Measurements from ENCODE around the gene FCAR.
"Not testable (repeated sequence)": the region's sequence is repeated elsewhere in the genome, so short reads cannot be mapped to it uniquely, and the experiment has no call there.

The FCAR gene

DNA sequence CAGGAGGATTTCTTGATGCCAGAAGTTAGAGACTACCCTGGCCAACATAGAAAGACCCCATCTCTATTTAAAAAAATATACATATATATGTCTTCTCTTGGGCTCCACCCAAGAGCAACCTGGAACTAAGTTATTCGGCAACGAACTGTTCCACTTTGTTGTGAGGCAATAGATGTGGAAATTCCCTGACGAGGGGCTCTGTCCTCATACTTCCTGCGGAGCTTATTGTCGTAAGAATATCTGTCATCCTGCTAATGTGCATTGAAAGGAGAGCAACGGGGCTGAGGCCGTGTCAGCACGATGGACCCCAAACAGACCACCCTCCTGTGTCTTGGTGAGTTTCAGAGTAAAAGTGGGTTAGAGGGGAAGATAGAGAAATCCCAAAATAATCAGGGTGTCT, at the start of gene FCAR:
Gene FCAR (plus strand): TSS at position 246 of the 400 bp plus-strand sequence. CDS start 55 bp downstream, at position 301.
- H3K27ac ChIP-seq, result peak within 1 kb of the TSS; percentile 27; the same call in 1 of the 2 replicates
- H3K9ac ChIP-seq, result no peak within 1 kb of the TSS

GRCh38 chr19:54824416-54824815, 49.6 kb upstream of the FCAR start:
- H3K36me3 ChIP-seq, H3K4me1 ChIP-seq, H3K9me3 ChIP-seq, H3K9ac ChIP-seq, H3K27me3 ChIP-seq, H4K20me1 ChIP-seq, H3K27ac ChIP-seq, H3K4me3 ChIP-seq, H3K4me2 ChIP-seq: not testable (repeated sequence)

More for the DNA sequence above, at the start of gene FCAR:
- no peak for TF ChIP-seq Cebpa-rat (IDR thresholded peaks at IDR 0.05)
- H3K4me3 ChIP-seq, result no peak within 1 kb of the TSS
- H3K9me3 ChIP-seq, result peaks cover 3% of the 10 kb centered on the region; the same call in 1 of the 2 replicates
- no peaks in the 10 kb centered on the region for H4K20me1 ChIP-seq
- H3K4me1 ChIP-seq, result peaks cover 32% of the 10 kb centered on the region
- H3K36me3 ChIP-seq, result no peaks in the 10 kb centered on the region
- H3K4me2 ChIP-seq, result peak within 1 kb of the TSS; percentile 47
- H3K27me3 ChIP-seq, result no peaks in the 10 kb centered on the region

- H3K4me1 ChIP-seq, H3K36me3 ChIP-seq, H3K27me3 ChIP-seq, H3K9me3 ChIP-seq, H4K20me1 ChIP-seq, H3K4me2 ChIP-seq, H3K27ac ChIP-seq, H3K9ac ChIP-seq, H3K4me3 ChIP-seq: not testable (repeated sequence)
Observed at GRCh38 chr19:54825326-54825725, 48.7 kb upstream of the FCAR start.

GRCh38 chr19:54828064-54828463, 46.0 kb upstream of the FCAR start:
- not testable (repeated sequence) for H3K36me3 ChIP-seq, H3K4me1 ChIP-seq, H3K4me2 ChIP-seq, H3K27me3 ChIP-seq, H3K9me3 ChIP-seq, H4K20me1 ChIP-seq, H3K27ac ChIP-seq, H3K4me3 ChIP-seq, H3K9ac ChIP-seq

GRCh38 chr19:54832496-54832895, 41.5 kb upstream of the FCAR start, which contains the start of gene KIR2DS4:
Gene KIR2DS4, plus strand, starts transcription at chr19:54832676.
- H3K4me3 ChIP-seq, H3K9me3 ChIP-seq, H3K9ac ChIP-seq: not testable (repeated sequence)

DNA sequence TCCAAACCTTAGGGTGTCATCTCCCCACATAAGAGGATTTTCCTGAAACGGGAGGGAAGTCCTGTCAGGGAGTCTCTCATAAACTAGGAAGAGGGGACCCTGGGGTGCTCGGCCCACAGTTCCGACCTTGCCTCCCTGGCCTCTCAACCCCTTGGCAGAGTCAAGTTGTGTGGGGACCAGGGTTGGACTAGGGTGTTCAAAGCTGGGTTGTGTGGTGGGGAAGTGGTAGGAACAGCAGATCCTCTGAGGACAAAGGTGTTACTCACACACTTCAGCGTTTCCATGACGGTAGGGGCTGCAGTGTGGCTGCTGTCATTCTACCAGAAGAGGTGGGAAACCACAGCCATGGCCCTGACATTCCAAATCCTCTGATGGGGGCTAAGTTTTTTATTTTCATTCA, 38.9 kb upstream of the FCAR start:
- not testable (repeated sequence) for H3K4me3 ChIP-seq, H3K27me3 ChIP-seq, H4K20me1 ChIP-seq, H3K4me2 ChIP-seq, H3K9me3 ChIP-seq, H3K36me3 ChIP-seq, H3K4me1 ChIP-seq, H3K9ac ChIP-seq, H3K27ac ChIP-seq

More at GRCh38 chr19:54832496-54832895, 41.5 kb upstream of the FCAR start, which contains the start of gene KIR2DS4:
- H4K20me1 ChIP-seq, H3K27ac ChIP-seq, H3K4me1 ChIP-seq, H3K4me2 ChIP-seq, H3K36me3 ChIP-seq, H3K27me3 ChIP-seq: not testable (repeated sequence)

GRCh38 chr19:54837522-54837921, 36.5 kb upstream of the FCAR start:
- not testable (repeated sequence) for H3K9ac ChIP-seq, H3K9me3 ChIP-seq, H3K27ac ChIP-seq, H3K4me2 ChIP-seq, H3K36me3 ChIP-seq, H4K20me1 ChIP-seq, H3K27me3 ChIP-seq, H3K4me3 ChIP-seq, H3K4me1 ChIP-seq

GRCh38 chr19:54843171-54843570, 30.9 kb upstream of the FCAR start:
- not testable (repeated sequence) for H3K36me3 ChIP-seq, H4K20me1 ChIP-seq, H3K4me2 ChIP-seq, H3K27me3 ChIP-seq, H3K4me1 ChIP-seq, H3K9ac ChIP-seq, H3K27ac ChIP-seq, H3K4me3 ChIP-seq
- H3K9me3 ChIP-seq, result peaks cover 12% of the 10 kb centered on the region

DNA sequence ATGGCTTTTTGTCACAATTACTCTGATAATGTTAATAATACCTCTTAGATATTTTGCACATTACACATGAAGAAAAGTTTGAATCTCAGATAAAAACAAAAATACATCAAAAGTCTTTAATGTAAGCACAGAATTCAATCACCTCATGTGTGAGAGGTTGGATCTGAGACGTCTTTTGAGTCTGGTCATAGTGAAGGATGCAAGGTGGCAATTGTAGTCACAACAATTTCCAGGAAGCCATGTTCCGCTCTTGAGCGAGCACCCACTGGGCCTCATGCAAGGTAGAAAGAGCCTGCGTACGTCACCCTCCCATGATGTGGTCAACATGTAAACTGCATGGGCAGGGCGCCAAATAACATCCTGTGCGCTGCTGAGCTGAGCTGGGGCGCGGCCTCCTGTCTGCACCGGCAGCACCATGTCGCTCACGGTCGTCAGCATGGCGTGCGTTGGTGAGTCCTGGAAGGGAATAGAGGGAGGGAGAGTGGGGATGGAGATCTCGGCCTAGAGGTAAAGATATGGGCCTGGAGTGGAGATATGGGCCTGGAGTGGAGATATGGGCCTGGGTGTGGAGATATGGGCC, 23.9 kb upstream of the FCAR start, which contains the start of gene KIR3DL2:
Gene KIR3DL2 (plus strand): TSS at position 383 of the 580 bp plus-strand sequence. CDS start 33 bp downstream, at position 416.
- H3K4me1 ChIP-seq, result peaks cover 23% of the 10 kb centered on the region
- H3K27ac ChIP-seq, result peak within 1 kb of the TSS; percentile 72
- not testable (repeated sequence) for H3K36me3 ChIP-seq, H3K4me3 ChIP-seq, H4K20me1 ChIP-seq, H3K27me3 ChIP-seq
- peak within 1 kb of the TSS; percentile 41; the same call in 1 of the 2 replicates for H3K9ac ChIP-seq
- peak within 1 kb of the TSS; percentile 62 for H3K4me2 ChIP-seq
- H3K9me3 ChIP-seq, result peaks cover 12% of the 10 kb centered on the region

DNA sequence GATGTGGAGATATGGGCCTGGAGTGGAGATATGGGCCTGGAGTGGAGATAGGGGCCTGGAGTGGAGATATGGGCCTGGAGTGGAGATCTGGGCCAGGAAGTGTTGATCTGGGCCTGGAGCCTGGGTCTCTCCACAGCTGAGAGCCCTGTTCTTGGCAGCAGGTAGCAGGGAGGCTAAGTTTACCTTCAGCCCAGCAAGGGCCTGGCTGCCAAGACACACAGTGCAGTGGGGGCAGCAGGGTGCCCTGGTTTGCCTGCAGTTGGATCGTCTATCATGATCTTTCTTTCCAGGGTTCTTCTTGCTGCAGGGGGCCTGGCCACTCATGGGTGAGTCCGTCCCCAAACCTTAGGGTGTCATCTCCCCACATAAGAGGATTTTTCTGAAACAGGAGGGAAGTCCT, 23.1 kb upstream of the FCAR start:
- H3K4me2 ChIP-seq, result peak overlapping the region; percentile 62
- no peak for TF ChIP-seq Cebpa-rat (IDR thresholded peaks at IDR 0.05)
- no peaks in the 10 kb centered on the region for H4K20me1 ChIP-seq
- H3K36me3 ChIP-seq, result no peaks in the 10 kb centered on the region
- H3K9ac ChIP-seq, result peak overlapping the region; percentile 41; the same call in 1 of the 2 replicates
- peak overlapping the region; percentile 72 for H3K27ac ChIP-seq
- no peak overlapping the region for H3K4me3 ChIP-seq
- peaks cover 12% of the 10 kb centered on the region for H3K9me3 ChIP-seq
- no peaks in the 10 kb centered on the region for H3K27me3 ChIP-seq
- H3K4me1 ChIP-seq, result peaks cover 23% of the 10 kb centered on the region

DNA sequence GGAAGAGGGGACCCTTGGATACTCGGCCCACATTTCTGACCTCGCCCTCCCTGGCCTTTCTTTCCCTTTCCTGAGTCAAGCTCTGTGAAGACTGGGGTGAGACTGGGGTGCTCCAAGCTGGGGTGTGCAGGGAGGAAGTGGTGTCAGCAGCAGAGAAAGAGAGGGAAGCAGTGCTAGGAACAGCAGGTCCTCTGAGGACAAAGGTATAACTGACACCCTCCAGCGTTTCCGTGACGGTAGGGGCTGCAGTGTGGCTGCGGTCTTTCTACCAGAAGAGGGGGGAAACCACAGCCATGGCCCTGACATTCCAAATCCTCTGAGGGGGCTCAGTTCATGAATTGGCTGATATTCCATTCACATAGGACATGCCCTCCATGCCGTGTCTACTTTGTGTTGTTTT, 22.7 kb upstream of the FCAR start:
- peaks cover 11% of the 10 kb centered on the region for H3K9me3 ChIP-seq
- no peaks in the 10 kb centered on the region for H4K20me1 ChIP-seq
- H3K4me2 ChIP-seq, result peak overlapping the region; percentile 62
- H3K4me1 ChIP-seq, result peaks cover 23% of the 10 kb centered on the region
- H3K36me3 ChIP-seq, result no peaks in the 10 kb centered on the region
- H3K4me3 ChIP-seq, result no peak overlapping the region
- H3K27ac ChIP-seq, result peak overlapping the region; percentile 72
- H3K9ac ChIP-seq, result peak overlapping the region; percentile 41; the same call in 1 of the 2 replicates
- no peaks in the 10 kb centered on the region for H3K27me3 ChIP-seq
- TF ChIP-seq Cebpa-rat (IDR thresholded peaks at IDR 0.05), result no peak

DNA sequence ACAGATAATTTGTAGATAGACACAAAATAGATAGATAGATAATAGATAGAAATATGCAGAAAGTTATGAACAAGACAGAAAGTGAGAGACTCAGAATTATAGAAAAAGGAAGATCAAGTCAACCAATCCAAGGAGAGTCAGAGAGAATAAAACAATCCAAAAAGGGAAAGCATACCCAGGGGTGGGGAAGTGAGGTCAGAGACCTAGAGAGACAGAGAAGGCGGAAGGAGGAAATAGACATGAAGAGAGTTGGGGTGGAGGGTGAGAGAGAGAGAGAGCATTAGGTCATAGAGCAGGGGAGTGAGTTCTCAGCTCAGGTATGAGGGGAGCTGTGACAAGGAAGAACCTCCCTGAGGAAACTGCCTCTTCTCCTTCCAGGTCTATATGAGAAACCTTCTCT, 18.8 kb upstream of the FCAR start:
- not testable (repeated sequence) for H3K36me3 ChIP-seq, H3K9me3 ChIP-seq

DNA sequence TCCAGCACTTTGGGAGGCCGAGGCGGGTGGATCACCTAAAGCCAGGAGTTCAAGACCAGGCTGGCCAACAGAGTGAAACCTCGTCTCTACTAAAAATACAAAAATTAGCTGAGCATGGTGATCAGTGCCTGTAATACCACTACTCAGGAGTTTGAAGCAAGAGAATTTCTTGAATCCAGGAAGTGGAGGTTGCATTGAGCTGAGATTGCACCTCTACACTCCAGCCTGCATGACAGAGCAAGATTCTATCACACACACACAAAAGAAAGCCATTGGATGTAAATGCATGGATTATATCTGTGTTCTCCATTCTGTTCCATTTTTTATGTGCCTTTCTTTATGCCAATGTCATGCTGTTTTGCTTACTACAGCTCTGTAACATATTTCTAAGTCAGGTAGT, 15.6 kb upstream of the FCAR start:
- not testable (repeated sequence) for H3K27ac ChIP-seq, H3K9ac ChIP-seq, H3K4me2 ChIP-seq, H3K36me3 ChIP-seq, H4K20me1 ChIP-seq, H3K9me3 ChIP-seq, H3K4me3 ChIP-seq, H3K4me1 ChIP-seq, H3K27me3 ChIP-seq

More for the DNA sequence above, 18.8 kb upstream of the FCAR start:
- not testable (repeated sequence) for H3K4me2 ChIP-seq, H3K9ac ChIP-seq, H4K20me1 ChIP-seq, H3K27ac ChIP-seq, H3K4me3 ChIP-seq, H3K27me3 ChIP-seq
- H3K4me1 ChIP-seq, result peaks cover 19% of the 10 kb centered on the region

DNA sequence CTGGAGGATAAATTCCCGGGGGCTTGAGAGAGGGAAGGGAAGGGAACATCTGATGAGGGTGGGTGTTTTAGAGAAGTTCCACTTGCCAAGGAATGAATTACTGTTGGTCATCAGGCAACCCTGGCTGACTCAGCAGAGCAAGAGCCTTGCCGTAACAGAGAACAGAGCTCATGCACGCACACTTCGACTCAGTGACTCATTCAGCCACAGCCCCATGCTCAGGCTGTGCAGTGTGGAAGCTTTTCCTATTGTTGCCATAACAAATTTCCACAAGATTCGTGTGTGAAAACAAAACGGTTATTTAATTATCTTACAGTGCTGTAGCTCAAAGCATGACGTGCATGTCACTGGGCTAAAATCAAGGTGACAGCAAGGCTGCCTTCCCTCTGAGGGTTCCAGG, 14.6 kb upstream of the FCAR start:
- not testable (repeated sequence) for H3K27me3 ChIP-seq, H3K4me3 ChIP-seq, H3K9ac ChIP-seq, H3K27ac ChIP-seq, H4K20me1 ChIP-seq, H3K4me2 ChIP-seq, H3K9me3 ChIP-seq, H3K4me1 ChIP-seq, H3K36me3 ChIP-seq

- H3K27ac ChIP-seq, H4K20me1 ChIP-seq, H3K9ac ChIP-seq, H3K4me2 ChIP-seq, H3K9me3 ChIP-seq, H3K27me3 ChIP-seq, H3K4me3 ChIP-seq, H3K36me3 ChIP-seq: not testable (repeated sequence)
- peaks cover 38% of the 10 kb centered on the region for H3K4me1 ChIP-seq
Observed at GRCh38 chr19:54863459-54863858, 10.6 kb upstream of the FCAR start.
